GM12878 (cell line): ENCODE data around the gene CHDH. TPM values are rescaled to one million over a fixed set of nuclear protein-coding genes. Genes with fewer than 3 reads are reported as not detected.

Experiments
- ATAC-seq: fragments of 200-7000 bp; cut with Tn5 transposase; 3 replicates; pipeline ENCODE4 v1.9.1; 2020; ENCODE audit warnings: mild to moderate bottlenecking, moderate library complexity
- BruUV-seq: library from RNA; stranded (reverse); fragments of 400-500 nt; replicated peaks from 2 replicates; lab custom pipeline; 2021; lab: Mats Ljungman, UMichigan
- CTCF ChIA-PET: fragments of 300-600 bp; sonication (Branson Sonifier 250); formaldehyde crosslinking; extraction: SDS; loops from one replicate; lab custom pipeline; 2021; ENCODE audit warnings: inconsistent platforms; lab: Yijun Ruan, JAX
- POLR2A ChIA-PET: fragments of 350-600 bp; formaldehyde crosslinking; extraction: SDS; loops from one replicate; lab custom pipeline; 2021; ENCODE audit warnings: inconsistent platforms; lab: Charles Lee
- RAD21 ChIA-PET: fragments of 300-600 bp; sonication (Branson Sonifier 250); formaldehyde crosslinking; loops from one replicate; lab custom pipeline; 2023; ENCODE audit warnings: antibody characterized with exemption; ENCODE audit not compliant: unreplicated experiment; lab: Charles Lee
- SMC1A ChIA-PET: fragments of 300-600 bp; sonication (Branson Sonifier 250); formaldehyde crosslinking; loops from one replicate; lab custom pipeline; 2023; ENCODE audit not compliant: unreplicated experiment, uncharacterized antibody; lab: Charles Lee
- DNase-seq: peaks from one replicate; pipeline ENCODE4 v3.0.0-alpha.2; 2011; ENCODE audit warnings: low read depth, low spot score
- FAIRE-seq: peaks from 3 replicates; lab custom pipeline; 2011; peaks lifted over from hg19 to GRCh38; lab: Jason Lieb, UNC
- H2AFZ ChIP-seq: 2 replicates; pipeline ENCODE4 v1.6.0; 2011; ENCODE audit warnings: low read depth, low read length, control low read depth; ENCODE audit not compliant: control insufficient read depth
- H3K27ac ChIP-seq: 2 replicates; pipeline ENCODE4 v1.5.1; 2011; ENCODE audit warnings: control low read depth; ENCODE audit not compliant: control insufficient read depth, insufficient read depth
- H3K27me3 ChIP-seq, 2 experiments: replicated peaks in 1 of 2; 2 replicates each; pipeline versions ENCODE4 v1.6.0 to v1.6.1; 2011; ENCODE audit warnings: low read length in 1 of 2; ENCODE audit not compliant: control insufficient read depth in 2 of 2, insufficient read depth in 2 of 2
- H3K36me3 ChIP-seq, 2 experiments: 2 replicates each; pipeline ENCODE4 v1.5.1; 2011; ENCODE audit warnings: low read length in 1 of 2; ENCODE audit not compliant: control insufficient read depth in 2 of 2, insufficient read depth in 2 of 2
- H3K4me1 ChIP-seq: 2 replicates; pipeline ENCODE4 v1.6.1; 2011; ENCODE audit warnings: mild to moderate bottlenecking, low read length, moderate library complexity, mixed read lengths; ENCODE audit not compliant: control insufficient read depth, insufficient read depth
- H3K4me2 ChIP-seq: 2 replicates; pipeline ENCODE4 v1.6.0; 2011; ENCODE audit warnings: control low read depth; ENCODE audit not compliant: control insufficient read depth, insufficient read depth
- H3K4me3 ChIP-seq: fragments of 200-600 bp; sonication (generic); 2 replicates; pipeline ENCODE4 v1.5.1; 2016
- H3K79me2 ChIP-seq: 2 replicates; pipeline ENCODE4 v1.6.0; 2011; ENCODE audit warnings: low read length; ENCODE audit not compliant: control insufficient read depth, insufficient read depth
- H3K9ac ChIP-seq: 2 replicates; pipeline ENCODE4 v1.8.0; 2011; ENCODE audit warnings: low read length, control low read depth, mixed read lengths; ENCODE audit not compliant: control insufficient read depth, insufficient read depth
- H3K9me3 ChIP-seq: replicated peaks from 3 replicates; pipeline ENCODE4 v1.5.1; 2011; ENCODE audit warnings: mild to moderate bottlenecking, low read length; ENCODE audit not compliant: control insufficient read depth, insufficient read depth
- H4K20me1 ChIP-seq: 2 replicates; pipeline ENCODE4 v1.6.0; 2011; ENCODE audit not compliant: control insufficient read depth, insufficient read depth
- BCL11A ChIP-seq: IDR thresholded peaks from 2 replicates; pipeline ENCODE4 v1.6.1; 2011; ENCODE audit warnings: low read depth, low read length
- CEBPZ ChIP-seq: fragments of 150-350 bp; IDR thresholded peaks from 2 replicates; pipeline ENCODE4 v1.6.1; 2016; ENCODE audit warnings: low read depth, low read length
- DPF2 ChIP-seq: fragments of 450-650 bp; IDR thresholded peaks from 2 replicates; pipeline ENCODE4 v1.6.1; 2017; ENCODE audit warnings: mild to moderate bottlenecking
- E2F4 ChIP-seq: IDR thresholded peaks from 2 replicates; pipeline ENCODE4 v1.6.1; 2012; ENCODE audit warnings: low read depth, low read length, improper control_type of control experiment
- GABPA ChIP-seq: IDR thresholded peaks from 2 replicates; pipeline ENCODE4 v1.6.1; 2014; ENCODE audit warnings: antibody characterized with exemption, low read depth, mild to moderate bottlenecking, inconsistent platforms
- HCFC1 ChIP-seq: fragments of 150-350 bp; IDR thresholded peaks from 2 replicates; pipeline ENCODE4 v1.6.1; 2014; ENCODE audit warnings: low read length
- NFIC ChIP-seq: IDR thresholded peaks from 2 replicates; pipeline ENCODE4 v1.6.1; 2012; ENCODE audit warnings: low read depth, mild to moderate bottlenecking, inconsistent platforms, low read length, moderate library complexity
- PAX8 ChIP-seq: fragments of 450-650 bp; IDR thresholded peaks from 2 replicates; pipeline ENCODE4 v1.6.1; 2017; ENCODE audit warnings: mild to moderate bottlenecking, moderate library complexity
- RAD21 ChIP-seq: IDR thresholded peaks from 2 replicates; pipeline ENCODE4 v1.6.1; 2011; ENCODE audit warnings: mild to moderate bottlenecking, low read depth, low read length, moderate library complexity; ENCODE audit not compliant: insufficient read depth
- RAD51 ChIP-seq: fragments of 450-650 bp; IDR thresholded peaks from 2 replicates; pipeline ENCODE4 v1.6.1; 2016; ENCODE audit warnings: moderate library complexity, mild to moderate bottlenecking, inconsistent platforms
- REST ChIP-seq: IDR thresholded peaks from 2 replicates; pipeline ENCODE4 v1.6.1; 2012; ENCODE audit warnings: mild to moderate bottlenecking, low read depth, low read length
- SIN3A ChIP-seq: IDR thresholded peaks from 2 replicates; pipeline ENCODE4 v1.6.1; 2012; ENCODE audit warnings: low read depth, low read length, improper control_type of control experiment
- SMARCA5 ChIP-seq: fragments of 450-650 bp; IDR thresholded peaks from 2 replicates; pipeline ENCODE4 v1.6.1; 2017; ENCODE audit warnings: mild to moderate bottlenecking
- SRF ChIP-seq, 2 experiments: IDR thresholded peaks; 2 replicates each; pipeline ENCODE4 v1.6.1; 2011; ENCODE audit warnings: low read depth in 2 of 2, low read length in 2 of 2, mild to moderate bottlenecking in 1 of 2, moderate library complexity in 1 of 2
- WRNIP1 ChIP-seq: IDR thresholded peaks from 2 replicates; pipeline ENCODE4 v1.6.1; 2011; ENCODE audit warnings: low read depth, low read length, improper control_type of control experiment, borderline replicate concordance
- YY1 ChIP-seq: IDR thresholded peaks from 2 replicates; pipeline ENCODE4 v1.6.1; 2011; ENCODE audit warnings: low read depth, mild to moderate bottlenecking, low read length
- ZNF24 ChIP-seq: fragments of 450-650 bp; IDR thresholded peaks from 2 replicates; pipeline ENCODE4 v1.6.1; 2017; ENCODE audit warnings: antibody characterized with exemption, mild to moderate bottlenecking
- ZSCAN29 ChIP-seq: fragments of 450-650 bp; IDR thresholded peaks from 2 replicates; pipeline ENCODE4 v1.6.1; 2017; ENCODE audit warnings: mild to moderate bottlenecking, moderate library complexity
- WGBS: methylation state at CpG from one replicate; pipeline ENCODE4 v1.1.6; 2016; ENCODE audit warnings: low lambda C conversion rate; ENCODE audit not compliant: insufficient replicate concordance, insufficient coverage; ENCODE audit errors: missing lambda C conversion rate; 5-methylcytosine and 5-hydroxymethylcytosine counted together
- in situ Hi-C: fragments of 300-500 bp; cut with MboI; formaldehyde crosslinking; loops from 9 replicates; pipeline ENCODE4 v1.14.3; 2018; ENCODE audit warnings: mixed read lengths
- intact Hi-C: fragments of 100-400 bp; cut with micrococcal nuclease; formaldehyde crosslinking; loops from one replicate; pipeline ENCODE4 v1.14.2; 2022; ENCODE audit not compliant: unreplicated experiment
- polyA plus RNA-seq, 11 experiments: library from polyadenylated mRNA; depleted of rRNA in 4 of 11; unstranded in 6 of 11; stranded (reverse) in 5 of 11; fragments of >200 nt; fragmentation: Nextera tagmentation in 4 of 11; fragmentation: Illumina TruSeq in 1 of 11; extraction: Ambion mirVana in 4 of 11; extraction: Trizol in 1 of 11; gene quantifications; 1 replicate in 1 of 11; 2 replicates in 10 of 11; pipeline versions ENCODE4 v1.2.1 to v1.2.3, GENCODE V29; 2011 to 2016; ENCODE audit warnings: inconsistent platforms in 2 of 11, missing spikeins in 2 of 11, low read depth in 1 of 11
- total RNA-seq, 4 experiments: library from RNA; depleted of rRNA in 3 of 4; stranded (reverse); fragments of >200 nt in 3 of 4; fragmentation: Illumina TruSeq in 1 of 4; extraction: Trizol in 1 of 4; gene quantifications; 2 replicates each; pipeline versions ENCODE4 v1.2.1 to v1.2.3, GENCODE V29; 2013 to 2021

CHDH gene
- total and polyA plus RNA-seq, 10 of the 15 experiments (the other 5 are each of a cell fraction or from before 2014, with no cell fraction given), result 0.95 to 8.3 (median 2.9) TPM

- H4K20me1 ChIP-seq, result no peaks in the 10 kb centered on the region
- ChIA-PET RAD21 (no interaction called here), POLR2A (no interaction called here), SMC1A (no interaction called here), CTCF (interaction anchor here (0.8 kb wide), 1 partner anchor 20 kb away, joined by 3 read pairs; no protein-coding TSS in a partner anchor)
- H3K4me2 ChIP-seq, result no peak overlapping the region
- FAIRE-seq, result no peak
- TF ChIP-seq HCFC1, result no peak
- no peak for TF ChIP-seq E2F4
- no peak for TF ChIP-seq WRNIP1
- TF ChIP-seq CEBPZ, result no peak
- TF ChIP-seq ZSCAN29, result no peak
- TF ChIP-seq REST, result no peak
- no peak for TF ChIP-seq SMARCA5
- TF ChIP-seq YY1, result no peak
- no peak for TF ChIP-seq PAX8
- TF ChIP-seq BCL11A, result no peak
- TF ChIP-seq RAD51, result no peak
- no peak for TF ChIP-seq ZNF24
- no peak for TF ChIP-seq SRF (IDR thresholded peaks at IDR 0.05; ENCODE audit: low read depth in 2 of 2, low read length in 2 of 2)
- TF ChIP-seq RAD21, result no peak
- no peak for TF ChIP-seq DPF2
- no peak for TF ChIP-seq GABPA
- no peak for TF ChIP-seq NFIC
- TF ChIP-seq SIN3A, result no peak
- ATAC-seq, result no peak
- H3K27ac ChIP-seq, result no peak overlapping the region
- H3K4me3 ChIP-seq, result no peak overlapping the region
- H3K36me3 ChIP-seq, result no peaks in the 10 kb centered on the region
- BruUV-seq, result no TSS peak
- in situ Hi-C loops (no loop called here), intact Hi-C loops (no loop called here)
- DNase-seq, result no peak
- no peaks in the 10 kb centered on the region for H3K4me1 ChIP-seq
- no peaks in the 10 kb centered on the region for H3K27me3 ChIP-seq
- H2AFZ ChIP-seq, result no peak overlapping the region
- no peak overlapping the region for H3K9ac ChIP-seq
- H3K79me2 ChIP-seq, result no peaks in the 10 kb centered on the region
- 73% methylated on average over 9 of the region's 9 CpGs for whole genome bisulfite sequencing
- no peaks in the 10 kb centered on the region for H3K9me3 ChIP-seq
These were observed 13.1 kb downstream of the CHDH start for GRCh38 chr3:53833053-53833645.
